HG03060 (cell line): ENCODE data around the gene XRCC4.
"Not testable (repeated sequence)": the region's sequence is repeated elsewhere in the genome, so short reads cannot be mapped to it uniquely, and the experiment has no call there.

Experiments used
- ATAC-seq: cut with Tn5 transposase; IDR thresholded peaks from one replicate; pipeline ENCODE4 v1.9.1; 2021; ENCODE audit warnings: low read depth, moderate number of reproducible peaks; ENCODE audit not compliant: unreplicated experiment

The XRCC4 gene

DNA sequence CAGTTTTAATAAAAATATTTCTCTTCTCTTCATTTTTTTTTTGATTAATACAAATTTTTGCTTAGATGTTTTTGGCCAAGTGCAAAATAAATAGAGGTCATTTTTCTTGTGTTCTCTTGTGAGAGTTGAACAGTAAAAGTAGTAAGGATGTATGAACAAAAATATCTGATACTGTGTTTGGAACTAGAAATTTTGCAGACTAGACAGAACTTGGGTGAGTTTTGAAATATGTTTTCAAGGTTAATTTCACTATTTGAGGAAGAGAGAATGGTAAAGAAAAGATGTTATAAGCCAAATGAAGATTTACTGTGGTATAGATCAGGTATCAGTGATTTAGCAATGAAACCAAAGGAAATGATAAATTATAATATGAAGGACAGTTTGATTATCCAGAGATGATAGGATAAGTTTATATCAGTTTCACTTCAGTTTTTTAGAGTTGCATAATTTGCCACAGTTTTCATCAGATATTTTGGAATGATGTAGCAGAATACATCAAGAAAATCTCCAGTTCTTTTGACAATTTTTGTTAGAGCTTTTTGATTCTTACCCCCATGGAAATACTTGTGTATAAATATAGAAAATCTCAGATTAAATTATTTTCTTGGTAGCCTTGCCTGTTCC, 246.3 kb downstream of the XRCC4 start:
- ATAC-seq: no peak

GRCh38 chr5:83331842-83332241, 254.5 kb downstream of the XRCC4 start:
- ATAC-seq: no peak

DNA sequence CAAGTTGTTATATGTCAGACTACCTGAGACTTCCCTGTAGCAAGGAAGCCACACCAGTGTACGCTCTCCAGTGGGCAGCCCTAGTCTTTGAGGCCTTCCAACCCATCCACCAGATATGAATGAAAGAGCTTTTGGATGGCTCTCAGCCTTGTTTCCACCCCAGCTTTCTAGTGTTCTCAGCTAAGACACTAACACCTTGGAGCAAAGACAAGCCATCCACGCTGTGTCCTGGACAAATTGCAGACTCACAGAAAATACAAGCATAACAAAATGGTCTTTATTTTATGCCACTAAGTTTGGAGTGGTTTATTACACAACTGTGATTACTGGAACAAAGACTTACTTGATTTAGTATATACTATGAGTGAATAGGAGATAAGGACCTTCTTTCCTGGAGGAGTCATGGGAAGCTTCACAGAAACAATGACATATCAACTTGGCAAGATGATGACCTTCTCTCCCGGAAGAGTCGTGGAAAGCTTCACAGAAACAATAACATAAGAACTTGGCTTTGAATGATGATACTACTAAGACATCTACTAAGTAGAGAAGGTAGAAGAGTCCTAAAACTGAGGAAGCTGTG, 260.2 kb downstream of the XRCC4 start:
- no peak for ATAC-seq

DNA sequence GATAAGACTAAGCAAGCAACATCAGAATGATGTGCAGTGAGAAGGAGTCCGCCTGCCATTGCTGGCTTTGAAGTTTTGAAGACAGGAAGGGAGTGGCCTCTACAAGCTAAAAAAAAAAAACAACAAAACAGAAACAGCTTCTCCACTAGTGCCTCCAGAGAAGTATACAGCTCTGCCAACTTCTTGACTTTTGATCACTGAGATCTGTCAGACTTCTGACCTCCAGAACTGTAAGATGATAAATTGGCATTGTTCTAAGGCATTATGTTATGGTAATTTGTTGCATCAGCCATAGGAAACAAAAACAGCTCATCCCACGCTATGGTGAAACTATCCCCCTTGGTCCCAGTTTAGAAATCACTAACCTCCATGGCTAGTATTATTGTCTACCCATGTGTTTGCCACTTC, 263.2 kb downstream of the XRCC4 start:
- no peak for ATAC-seq

DNA sequence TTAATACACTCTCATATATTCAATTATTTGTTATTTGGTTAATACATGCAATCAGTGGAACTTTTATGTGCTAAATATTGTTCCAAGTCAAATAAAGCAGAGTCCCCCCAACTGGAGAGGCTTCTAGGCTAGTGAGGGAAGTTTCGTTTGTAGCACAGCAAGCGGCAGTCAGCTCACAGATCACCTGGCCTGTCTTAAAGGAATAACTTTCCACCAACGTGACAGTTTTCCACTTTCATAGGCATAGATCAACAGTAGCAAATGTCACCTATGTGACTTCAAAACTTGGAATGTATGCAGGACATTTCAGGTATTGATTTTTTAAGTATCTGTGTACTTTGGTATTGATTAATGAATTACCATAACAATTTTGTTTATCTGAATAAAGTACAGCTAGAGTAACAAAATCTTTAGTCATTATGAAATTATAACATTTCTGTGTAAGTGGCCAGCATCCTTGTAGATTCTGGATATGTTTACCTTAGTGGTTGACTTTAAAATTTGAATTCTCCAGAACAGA, 264.5 kb downstream of the XRCC4 start:
- ATAC-seq: no peak

- no peak for ATAC-seq
These were observed 265.1 kb downstream of the XRCC4 start for GRCh38 chr5:83342465-83342864.

DNA sequence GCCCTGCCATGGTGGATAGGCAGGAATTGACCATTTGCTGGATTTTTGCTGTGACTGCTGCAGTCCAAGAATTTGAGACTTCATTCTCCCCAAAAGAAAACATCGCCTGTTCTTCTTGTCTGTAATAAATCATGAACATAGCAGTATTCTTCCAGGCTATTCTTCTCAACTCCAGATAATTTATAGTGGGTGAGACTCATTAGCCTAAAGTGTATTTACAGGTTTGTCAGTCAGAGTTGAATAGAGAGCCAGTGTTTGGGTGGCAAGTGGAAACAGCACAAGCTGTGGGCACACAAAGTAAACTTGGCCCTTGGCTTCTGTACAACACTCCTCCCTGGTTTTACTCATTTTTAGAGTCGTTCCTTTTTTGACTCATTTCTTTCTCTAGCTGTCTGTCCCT, 266.0 kb downstream of the XRCC4 start:
- ATAC-seq: no peak

DNA sequence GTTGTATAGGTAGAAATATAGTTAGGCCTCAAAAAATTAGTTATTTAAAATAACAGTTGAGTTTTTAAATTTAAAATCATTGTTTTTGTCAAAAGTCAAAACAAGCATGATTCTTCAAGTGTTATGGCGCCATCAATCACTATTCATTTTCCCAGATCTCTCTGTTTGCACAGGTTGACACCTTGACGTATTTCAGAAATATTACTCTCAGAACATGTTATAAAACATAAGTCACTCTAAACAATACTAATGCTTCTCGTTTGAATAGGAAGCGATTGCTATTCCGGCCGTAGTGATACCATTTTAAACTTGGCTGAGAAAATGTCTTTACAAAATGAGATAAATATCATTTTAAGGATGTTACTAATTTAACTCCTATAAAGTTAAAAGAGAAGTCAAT, 268.1 kb downstream of the XRCC4 start:
- ATAC-seq: no peak

DNA sequence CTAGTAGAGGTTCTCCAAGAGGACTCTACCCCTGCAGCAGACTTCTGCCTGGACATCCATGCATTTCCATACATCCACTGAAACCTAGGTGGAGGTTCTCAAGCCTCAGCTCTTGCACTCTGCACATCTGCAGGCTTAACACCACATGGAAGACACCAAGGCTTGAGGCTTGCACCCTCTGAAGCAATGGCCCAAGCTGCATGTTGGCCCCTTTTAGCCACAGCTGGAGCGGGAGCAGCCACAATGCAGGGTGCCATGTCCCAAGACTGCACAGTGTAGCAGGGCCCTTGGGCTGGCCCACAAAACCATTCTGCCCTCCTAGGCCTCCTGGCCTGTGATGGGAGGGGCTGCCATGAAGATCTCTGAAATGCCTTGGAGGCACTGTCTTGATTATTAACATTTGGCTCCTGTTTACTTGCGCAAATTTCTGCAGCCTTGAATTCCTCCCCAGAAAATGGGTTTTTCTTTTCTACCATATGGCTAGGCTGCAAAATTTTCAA, 271.0 kb downstream of the XRCC4 start:
- no peak for ATAC-seq

DNA sequence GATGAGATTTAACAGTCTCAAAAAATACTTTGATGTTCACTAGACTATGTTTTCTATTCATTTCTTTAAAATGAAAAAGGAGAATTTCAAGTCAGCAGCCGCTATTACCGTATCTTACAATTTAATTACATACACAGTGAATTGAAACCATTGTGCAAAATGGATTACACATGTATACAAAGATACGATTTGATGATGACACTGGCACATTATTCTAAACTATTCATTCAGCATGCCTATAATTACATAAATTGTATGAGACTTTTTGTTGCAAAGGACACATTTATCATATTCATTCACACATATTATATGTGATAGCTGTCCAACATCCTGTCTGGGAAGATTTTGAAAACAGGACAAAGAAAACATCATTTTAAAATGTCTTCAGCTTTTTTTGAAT, 275.9 kb downstream of the XRCC4 start:
- ATAC-seq: no peak

GRCh38 chr5:83353774-83354173, 276.4 kb downstream of the XRCC4 start:
- no peak for ATAC-seq

- no peak for ATAC-seq
These were observed 277.6 kb downstream of the XRCC4 start for GRCh38 chr5:83354958-83355357.

- not testable (repeated sequence) for ATAC-seq
These were observed 278.2 kb downstream of the XRCC4 start for GRCh38 chr5:83355482-83356014.

GRCh38 chr5:83357621-83358231, 280.4 kb downstream of the XRCC4 start:
- ATAC-seq: no peak

- no peak for ATAC-seq
These were observed 283.2 kb downstream of the XRCC4 start for GRCh38 chr5:83360573-83360972.

DNA sequence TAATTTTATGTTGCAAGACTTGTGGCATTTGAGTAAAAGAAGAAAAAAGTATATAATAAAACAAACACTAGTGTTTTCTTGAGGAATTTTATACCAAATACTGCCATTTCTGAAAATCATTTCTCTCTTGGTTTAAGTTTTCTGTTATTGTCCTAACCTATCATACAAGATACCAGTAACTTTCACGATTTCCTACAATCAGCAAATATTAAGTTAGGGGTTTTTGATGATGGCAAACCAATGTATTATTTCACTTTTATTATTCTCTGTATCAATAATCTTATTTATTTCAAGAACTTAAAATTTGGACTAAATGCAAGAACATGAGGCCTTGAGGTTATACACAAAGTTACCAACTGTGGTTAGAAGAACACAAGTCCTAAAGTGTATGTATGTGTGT, 285.2 kb downstream of the XRCC4 start:
- no peak for ATAC-seq

- ATAC-seq: no peak
These were observed 286.0 kb downstream of the XRCC4 start for GRCh38 chr5:83363111-83363885.

- ATAC-seq: no peak
These were observed 286.5 kb downstream of the XRCC4 start for GRCh38 chr5:83363886-83364275.

DNA sequence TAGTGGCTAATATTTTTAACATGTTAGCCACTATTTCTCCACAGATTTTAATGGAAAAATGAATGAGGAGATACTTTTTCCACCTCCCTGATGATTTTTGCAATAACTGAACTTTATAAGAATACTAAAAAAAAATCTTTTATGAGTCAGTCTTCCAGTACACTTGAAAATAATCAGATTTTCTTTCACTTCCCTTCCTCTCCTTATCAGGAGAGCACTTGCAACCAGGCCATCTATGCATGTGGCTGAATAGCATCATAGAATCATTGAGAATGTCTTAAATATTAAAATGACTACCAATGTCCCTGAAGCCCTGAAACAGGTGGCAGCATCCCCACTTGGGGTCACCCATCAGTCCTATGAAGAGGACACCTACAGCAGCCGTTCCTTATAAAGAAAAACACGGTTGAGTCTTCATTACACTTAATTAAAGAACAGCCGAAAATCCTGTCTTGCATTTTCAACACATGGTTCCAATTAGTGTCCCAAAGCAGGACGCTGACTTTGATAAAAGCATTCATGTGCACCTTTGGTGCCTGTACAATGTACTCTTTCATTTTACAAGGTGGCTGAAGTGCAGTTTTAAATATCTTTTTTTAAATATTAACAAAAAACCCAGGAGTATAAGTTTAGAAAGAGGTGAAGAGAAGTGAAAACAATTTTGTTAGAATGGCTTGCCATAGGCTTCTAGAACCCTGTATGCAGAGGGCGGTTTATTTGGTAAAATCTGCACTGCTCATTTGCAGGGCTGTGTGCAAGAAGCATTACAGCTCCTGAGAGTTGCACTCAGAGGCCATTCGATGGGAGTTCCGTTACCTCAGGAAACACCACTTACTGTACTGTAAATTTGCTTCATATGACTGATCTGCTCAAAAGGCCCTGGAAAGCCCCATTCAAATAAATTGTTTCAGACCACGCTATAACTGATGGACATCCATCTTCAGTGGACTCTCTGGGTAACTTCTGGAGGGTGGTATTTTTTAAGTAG, 287.3 kb downstream of the XRCC4 start:
- ATAC-seq: no peak

DNA sequence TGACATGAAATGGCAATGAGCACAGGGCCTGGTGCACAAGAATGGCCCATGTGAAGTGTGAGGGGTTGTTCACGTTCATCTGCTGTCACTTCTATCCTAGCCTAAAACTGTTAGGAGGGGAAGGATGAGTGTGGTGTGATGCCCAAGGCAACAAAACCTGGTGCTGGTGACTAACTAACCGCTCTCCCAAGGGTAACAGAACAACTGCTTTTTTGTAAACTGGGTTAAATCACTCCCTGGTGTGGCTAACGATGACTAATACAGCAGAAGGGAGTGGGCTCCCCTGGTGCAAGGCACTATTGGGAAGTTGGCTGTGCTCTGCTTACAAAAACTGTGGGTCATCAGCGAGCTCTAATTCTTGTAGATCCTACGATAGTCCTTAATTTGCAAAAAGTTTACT, 291.0 kb downstream of the XRCC4 start:
- peak; percentile 46 for ATAC-seq
